ENCODE results near the gene SERPINB8. TPM values are rescaled to one million over a fixed set of nuclear protein-coding genes. Genes with fewer than 3 reads are reported as not detected.
A peak's percentile ranks its signal among the peaks of the same experiment; 100 is the strongest.

Gene SERPINB8
- polyA plus RNA-seq, 3 donors, result 3.0 to 14.8 (median 6.6) TPM

- no peak overlapping the region for H3K27ac ChIP-seq (ENCODE audit: low read depth, low read length)
- WGBS, 3 donors, result 31 to 53% (median 32%) methylated on average over 1 of the region's 1 CpG
Measured at GRCh38 chr18:63962137-63962536, 7.7 kb upstream of the SERPINB8 start.

- 27 to 83% (median 47%) methylated on average over 1 of the region's 1 CpG for WGBS, 3 donors
- no peak overlapping the region for H3K27ac ChIP-seq (ENCODE audit: low read depth, low read length)
Measured at GRCh38 chr18:63963615-63964256, 6.1 kb upstream of the SERPINB8 start.

GRCh38 chr18:63964908-63965307 lies 5.0 kb upstream of the SERPINB8 start:
- no peak overlapping the region for H3K27ac ChIP-seq (ENCODE audit: low read depth, low read length)

GRCh38 chr18:63965716-63966330 lies 4.1 kb upstream of the SERPINB8 start:
- 85 to 89% (median 87%) methylated on average over 5 of the region's 5 CpGs for WGBS, 3 donors
- H3K27ac ChIP-seq (ENCODE audit: low read depth, low read length), result no peak overlapping the region

- 17 to 29% (median 25%) methylated on average over 18 of the region's 18 CpGs for WGBS, 3 donors
- H3K27ac ChIP-seq (ENCODE audit: low read depth, low read length), result peak overlapping the region; percentile 9
Measured at GRCh38 chr18:63970809-63971205, 926 bp downstream of the SERPINB8 start.

GRCh38 chr18:63971320-63972001 lies 1.6 kb downstream of the SERPINB8 start:
- no peak overlapping the region for H3K27ac ChIP-seq (ENCODE audit: low read depth, low read length)
- 63 to 84% (median 68%) methylated on average over 13 of the region's 13 CpGs for WGBS, 3 donors

- WGBS, 3 donors, result 58 to 95% (median 66%) methylated on average over 5 of the region's 5 CpGs
- H3K27ac ChIP-seq (ENCODE audit: low read depth, low read length), result no peak overlapping the region
Measured at GRCh38 chr18:63972002-63972376, 2.1 kb downstream of the SERPINB8 start.

GRCh38 chr18:63974991-63975390 lies 5.1 kb downstream of the SERPINB8 start:
- WGBS, 3 donors, result 20 to 43% (median 28%) methylated on average over 2 of the region's 2 CpGs
- H3K27ac ChIP-seq (ENCODE audit: low read depth, low read length), result no peak overlapping the region

GRCh38 chr18:63975628-63976027 lies 5.7 kb downstream of the SERPINB8 start:
- WGBS, 3 donors, result 45 to 71% (median 48%) methylated on average over 3 of the region's 3 CpGs
- no peak overlapping the region for H3K27ac ChIP-seq (ENCODE audit: low read depth, low read length)

- 91 to 96% (median 93%) methylated on average over 3 of the region's 3 CpGs for WGBS, 3 donors
- no peak overlapping the region for H3K27ac ChIP-seq (ENCODE audit: low read depth, low read length)
Measured at GRCh38 chr18:63977040-63977439, 7.2 kb downstream of the SERPINB8 start.

- WGBS, 3 donors, result 9 to 23% (median 14%) methylated on average over 6 of the region's 6 CpGs
- no peak overlapping the region for H3K27ac ChIP-seq (ENCODE audit: low read depth, low read length)
Measured at GRCh38 chr18:63979409-63979920, 9.6 kb downstream of the SERPINB8 start.

- WGBS, 3 donors, result 56 to 67% (median 67%) methylated on average over 7 of the region's 7 CpGs
Measured at GRCh38 chr18:63980027-63980426, 10.1 kb downstream of the SERPINB8 start.

GRCh38 chr18:63980896-63981460 lies 11.1 kb downstream of the SERPINB8 start:
- 59 to 87% (median 67%) methylated on average over 6 of the region's 6 CpGs for WGBS, 3 donors
- H3K27ac ChIP-seq (ENCODE audit: low read depth, low read length), result no peak overlapping the region

More at GRCh38 chr18:63980027-63980426, 10.1 kb downstream of the SERPINB8 start:
- no peak overlapping the region for H3K27ac ChIP-seq (ENCODE audit: low read depth, low read length)

- WGBS, 3 donors, result 46 to 70% (median 63%) methylated on average over 2 of the region's 2 CpGs
Measured at GRCh38 chr18:63981719-63982118, 11.8 kb downstream of the SERPINB8 start.

GRCh38 chr18:63982361-63982760 lies 12.5 kb downstream of the SERPINB8 start:
- no peak overlapping the region for H3K27ac ChIP-seq (ENCODE audit: low read depth, low read length)
- 69 to 84% (median 79%) methylated on average over 3 of the region's 3 CpGs for WGBS, 3 donors

More at GRCh38 chr18:63981719-63982118, 11.8 kb downstream of the SERPINB8 start:
- H3K27ac ChIP-seq (ENCODE audit: low read depth, low read length), result no peak overlapping the region

- 75 to 78% (median 76%) methylated on average over 7 of the region's 7 CpGs for WGBS, 3 donors
Measured at GRCh38 chr18:63986885-63987284, 17.0 kb downstream of the SERPINB8 start.

GRCh38 chr18:63987743-63988142 lies 17.9 kb downstream of the SERPINB8 start:
- no peak overlapping the region for H3K27ac ChIP-seq (ENCODE audit: low read depth, low read length)
- 54 to 69% (median 57%) methylated on average over 2 of the region's 2 CpGs for WGBS, 3 donors

More at GRCh38 chr18:63986885-63987284, 17.0 kb downstream of the SERPINB8 start:
- no peak overlapping the region for H3K27ac ChIP-seq (ENCODE audit: low read depth, low read length)

GRCh38 chr18:63992751-63993150 lies 22.9 kb downstream of the SERPINB8 start:
- WGBS, 3 donors, result 77 to 87% (median 84%) methylated on average over 7 of the region's 7 CpGs
- H3K27ac ChIP-seq (ENCODE audit: low read depth, low read length), result no peak overlapping the region

GRCh38 chr18:63994783-63995399 lies 25.0 kb downstream of the SERPINB8 start:
- WGBS, 3 donors, result 19 to 29% (median 21%) methylated on average over 6 of the region's 6 CpGs
- H3K27ac ChIP-seq (ENCODE audit: low read depth, low read length), result no peak overlapping the region

Measured in adipose tissue (tissue), 3 donors.